SH-SY5Y (cell line): Measurements from ENCODE around the gene DUS2.

Experiments
- GATA2 ChIP-seq: IDR thresholded peaks from 2 replicates; pipeline ENCODE4 v1.6.1; 2011; ENCODE audit warnings: mild to moderate bottlenecking, low read depth, low read length
- GATA3 ChIP-seq: IDR thresholded peaks from 2 replicates; pipeline ENCODE4 v1.6.1; 2011; ENCODE audit warnings: low read depth, mild to moderate bottlenecking, low read length, moderate library complexity

- TF ChIP-seq GATA3 (no peak), GATA2 (no peak)
Observed at GRCh38 chr16:68097895-68098294, 74.8 kb downstream of the DUS2 start.
